Prostate gland (tissue), 2 donors: ENCODE data around the gene MFAP2.

ENCODE experiments used
- POLR2A ChIP-seq: fragments of 450-650 bp; IDR thresholded peaks from one replicate; pipeline ENCODE4 v1.6.1; 2016; ENCODE audit warnings: antibody characterized with exemption, mild to moderate bottlenecking
- POLR2AphosphoS5 ChIP-seq: sonication (generic); formaldehyde crosslinking; IDR thresholded peaks from one replicate; pipeline ENCODE4 v1.6.1; 2017; ENCODE audit warnings: antibody characterized with exemption
- TF ChIP-seq, protein P1 (sequence below), 4 experiments: fragments of 200-600 bp in 2 of 4; fragments of 450-650 bp in 2 of 4; sonication (generic) in 2 of 4; IDR thresholded peaks; 1 replicate in 3 of 4; 2 replicates in 1 of 4; pipeline ENCODE4 v1.5.1; 2016 to 2019; ENCODE audit warnings: antibody characterized with exemption in 4 of 4, mild to moderate bottlenecking in 2 of 4, moderate library complexity in 2 of 4

DNA sequence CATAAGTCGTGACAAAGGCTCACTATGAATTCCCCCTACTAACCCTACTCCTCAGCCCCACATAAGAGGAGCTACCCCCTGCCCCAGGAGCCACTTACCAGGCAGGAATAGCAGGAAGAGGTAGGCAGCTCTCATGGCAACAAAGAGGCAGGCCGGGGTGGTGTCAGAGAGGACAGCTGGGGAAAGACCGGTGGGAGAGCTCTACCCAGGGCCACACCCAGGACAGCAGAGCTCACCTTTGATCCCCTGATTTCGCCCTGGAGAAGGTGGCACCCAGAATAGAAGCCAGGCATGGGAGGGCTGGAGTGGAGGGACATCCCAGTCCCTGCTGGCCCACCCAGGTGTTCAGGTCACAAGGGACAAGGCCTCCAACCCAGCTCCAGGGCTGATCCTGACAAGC lies 2.3 kb downstream of the MFAP2 start:
- TF ChIP-seq POLR2A (no peak), POLR2AphosphoS5 (no peak)
- TF ChIP-seq, protein P1, sequence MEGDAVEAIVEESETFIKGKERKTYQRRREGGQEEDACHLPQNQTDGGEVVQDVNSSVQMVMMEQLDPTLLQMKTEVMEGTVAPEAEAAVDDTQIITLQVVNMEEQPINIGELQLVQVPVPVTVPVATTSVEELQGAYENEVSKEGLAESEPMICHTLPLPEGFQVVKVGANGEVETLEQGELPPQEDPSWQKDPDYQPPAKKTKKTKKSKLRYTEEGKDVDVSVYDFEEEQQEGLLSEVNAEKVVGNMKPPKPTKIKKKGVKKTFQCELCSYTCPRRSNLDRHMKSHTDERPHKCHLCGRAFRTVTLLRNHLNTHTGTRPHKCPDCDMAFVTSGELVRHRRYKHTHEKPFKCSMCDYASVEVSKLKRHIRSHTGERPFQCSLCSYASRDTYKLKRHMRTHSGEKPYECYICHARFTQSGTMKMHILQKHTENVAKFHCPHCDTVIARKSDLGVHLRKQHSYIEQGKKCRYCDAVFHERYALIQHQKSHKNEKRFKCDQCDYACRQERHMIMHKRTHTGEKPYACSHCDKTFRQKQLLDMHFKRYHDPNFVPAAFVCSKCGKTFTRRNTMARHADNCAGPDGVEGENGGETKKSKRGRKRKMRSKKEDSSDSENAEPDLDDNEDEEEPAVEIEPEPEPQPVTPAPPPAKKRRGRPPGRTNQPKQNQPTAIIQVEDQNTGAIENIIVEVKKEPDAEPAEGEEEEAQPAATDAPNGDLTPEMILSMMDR (IDR thresholded peaks at IDR 0.05) = no peak
